Liver (tissue), 9 donors: ENCODE data around the gene PIGO. TPM values are rescaled to one million over a fixed set of nuclear protein-coding genes. Genes with fewer than 3 reads are reported as not detected.

Source experiments
- DNase-seq: peaks from one replicate; pipeline ENCODE4 v3.0.0-alpha.2; 2017; ENCODE audit warnings: low spot score
- H3K27ac ChIP-seq, 2 donors: one replicate each; pipeline ENCODE4 v1.7.0; 2013; ENCODE audit warnings: inconsistent platforms in 2 of 2, low read length in 2 of 2, control low read depth in 1 of 2, low read depth in 1 of 2, mild to moderate bottlenecking in 1 of 2
- H3K27me3 ChIP-seq, 4 donors: one replicate each; pipeline versions ENCODE4 v1.6.1 to v1.7.0; 2013; ENCODE audit warnings: low read length in 3 of 4, inconsistent platforms in 1 of 4, mild to moderate bottlenecking in 1 of 4, moderate library complexity in 1 of 4; ENCODE audit not compliant: control insufficient read depth in 4 of 4, insufficient read depth in 4 of 4
- H3K36me3 ChIP-seq, 4 donors: one replicate each; pipeline versions ENCODE4 v1.6.1 to v1.7.0; 2013; ENCODE audit warnings: low read length in 3 of 4, mild to moderate bottlenecking in 3 of 4, low read depth in 1 of 4, moderate library complexity in 1 of 4; ENCODE audit not compliant: control insufficient read depth in 4 of 4, insufficient read depth in 3 of 4
- H3K4me1 ChIP-seq, 4 donors: one replicate each; pipeline versions ENCODE4 v1.6.1 to v1.7.0; 2013; ENCODE audit warnings: low read length in 3 of 4, mild to moderate bottlenecking in 3 of 4, moderate library complexity in 1 of 4; ENCODE audit not compliant: control insufficient read depth in 4 of 4, insufficient read depth in 4 of 4
- H3K4me3 ChIP-seq, 3 donors: one replicate each; pipeline versions ENCODE4 v1.6.1 to v1.7.0; 2013; ENCODE audit warnings: low read length in 3 of 3, control low read depth in 1 of 3, low read depth in 1 of 3, mild to moderate bottlenecking in 1 of 3
- H3K9ac ChIP-seq, 2 donors: one replicate each; pipeline ENCODE4 v1.7.0; 2013; ENCODE audit warnings: low read length in 2 of 2, mild to moderate bottlenecking in 2 of 2, moderate library complexity in 2 of 2, control low read depth in 1 of 2, low read depth in 1 of 2
- H3K9me3 ChIP-seq, 4 donors: one replicate each; pipeline versions ENCODE4 v1.6.1 to v1.7.0; 2013; ENCODE audit warnings: low read length in 3 of 4; ENCODE audit not compliant: control insufficient read depth in 4 of 4
- ATF3 ChIP-seq: IDR thresholded peaks from 2 replicates; pipeline ENCODE4 v1.6.1; 2016; ENCODE audit warnings: antibody characterized with exemption
- CTCF ChIP-seq: fragments of 150-350 bp; IDR thresholded peaks from 2 replicates; pipeline ENCODE4 v1.5.1; 2017; ENCODE audit warnings: improper control_type of control experiment, low read depth, low read length; ENCODE audit not compliant: missing input control
- EGR1 ChIP-seq, 2 donors: IDR thresholded peaks; 2 replicates each; pipeline ENCODE4 v1.6.1; 2016 to 2018; ENCODE audit warnings: antibody characterized with exemption in 2 of 2, low read depth in 2 of 2
- FOXA1 ChIP-seq: IDR thresholded peaks from 2 replicates; pipeline ENCODE4 v1.6.1; 2016; ENCODE audit warnings: antibody characterized with exemption
- FOXA2 ChIP-seq: IDR thresholded peaks from 2 replicates; pipeline ENCODE4 v1.6.1; 2016; ENCODE audit warnings: antibody characterized with exemption
- GABPA ChIP-seq, 2 donors: IDR thresholded peaks in 1 of 2; conservative IDR thresholded peaks in 1 of 2; 2 replicates each; pipeline ENCODE4 v1.6.1; 2016; ENCODE audit warnings: antibody characterized with exemption in 2 of 2, mild to moderate bottlenecking in 1 of 2, moderate library complexity in 1 of 2
- HNF4A ChIP-seq, 2 donors: conservative IDR thresholded peaks; 2 replicates each; pipeline ENCODE4 v1.6.1; 2016; ENCODE audit warnings: antibody characterized with exemption in 2 of 2, mild to moderate bottlenecking in 2 of 2
- HNF4G ChIP-seq: IDR thresholded peaks from 2 replicates; pipeline ENCODE4 v1.6.1; 2016; ENCODE audit warnings: antibody characterized with exemption
- JUND ChIP-seq, 2 donors: IDR thresholded peaks; 2 replicates each; pipeline ENCODE4 v1.6.1; 2016; ENCODE audit warnings: antibody characterized with exemption in 2 of 2
- MAX ChIP-seq: IDR thresholded peaks from 2 replicates; pipeline ENCODE4 v1.6.1; 2016; ENCODE audit warnings: antibody characterized with exemption
- NR2F2 ChIP-seq: IDR thresholded peaks from 2 replicates; pipeline ENCODE4 v1.6.1; 2016; ENCODE audit warnings: antibody characterized with exemption
- RAD21 ChIP-seq, 2 donors: IDR thresholded peaks; 2 replicates each; pipeline ENCODE4 v1.6.1; 2016; ENCODE audit warnings: antibody characterized with exemption in 2 of 2, mild to moderate bottlenecking in 2 of 2
- REST ChIP-seq: IDR thresholded peaks from 2 replicates; pipeline ENCODE4 v1.6.1; 2016; ENCODE audit warnings: antibody characterized with exemption, mild to moderate bottlenecking
- RXRA ChIP-seq, 2 donors: IDR thresholded peaks; 2 replicates each; pipeline ENCODE4 v1.6.1; 2017 to 2018; ENCODE audit warnings: antibody characterized with exemption in 2 of 2, mild to moderate bottlenecking in 1 of 2
- SP1 ChIP-seq: IDR thresholded peaks from 2 replicates; pipeline ENCODE4 v1.6.1; 2018; ENCODE audit warnings: antibody characterized with exemption, mild to moderate bottlenecking
- TAF1 ChIP-seq: conservative IDR thresholded peaks from 2 replicates; pipeline ENCODE4 v1.6.1; 2016; ENCODE audit warnings: antibody characterized with exemption, mild to moderate bottlenecking
- YY1 ChIP-seq: IDR thresholded peaks from 2 replicates; pipeline ENCODE4 v1.6.1; 2016; ENCODE audit warnings: antibody characterized with exemption, mild to moderate bottlenecking
- ZBTB33 ChIP-seq: IDR thresholded peaks from 2 replicates; pipeline ENCODE4 v1.6.1; 2016; ENCODE audit warnings: antibody characterized with exemption
- WGBS: extraction: QIAGEN DNeasy Blood & Tissue Kit; methylation state at CpG from one replicate; pipeline ENCODE4 v1.1.7; 2013; 5-methylcytosine and 5-hydroxymethylcytosine counted together
- polyA plus RNA-seq, 2 donors: library from polyadenylated mRNA; stranded (reverse) in 1 of 2; unstranded in 1 of 2; fragments of 200-250 nt in 1 of 2; fragments of >200 nt in 1 of 2; fragmentation: Nextera tagmentation in 1 of 2; extraction: Ambion mirVana in 1 of 2; gene quantifications; one replicate each; pipeline versions ENCODE4 v1.2.1 to v1.2.3, GENCODE V29; 2013 to 2015
- total RNA-seq, 2 donors: library from RNA; depleted of rRNA; stranded (reverse); fragments of >200 nt; gene quantifications; one replicate each; pipeline ENCODE4 v1.2.3, GENCODE V29; 2014
- donor health status: healthy.
- donor health status: healthy.
- donor health status: healthy.
- donor health status: healthy.
- donor health status: healthy.

The PIGO gene
- total and polyA plus RNA-seq, 4 donors: 10.5 to 16.0 (median 15.5) TPM

- no peaks in the 10 kb centered on the region for H3K9me3 ChIP-seq
- WGBS: 2% methylated on average over 57 of the region's 57 CpGs
- DNase-seq: peak; percentile 97
- peaks cover 19 to 57% (median 43%) of the 10 kb centered on the region in 4 donors for H3K4me1 ChIP-seq
- H3K27ac ChIP-seq: peak overlapping the region; percentile 74 to 81
- peaks cover 2 to 20% (median 7%) of the 10 kb centered on the region in 4 donors for H3K36me3 ChIP-seq
- H3K9ac ChIP-seq: peak overlapping the region; percentile 62 to 81
- H3K27me3 ChIP-seq: no peaks in the 10 kb centered on the region
- H3K4me3 ChIP-seq: peak overlapping the region; percentile 62 to 80 (median 66)
- TF ChIP-seq RXRA (IDR thresholded peaks at IDR 0.05) (peak; percentile 62 to 63), HNF4A (conservative IDR thresholded peaks at IDR 0.05) (peak; percentile 26 to 56), TAF1 (no peak), EGR1 (IDR thresholded peaks at IDR 0.05; ENCODE audit: low read depth in 2 of 2) (no peak), GABPA (IDR thresholded peaks at IDR 0.05 in 1 of 2, conservative IDR thresholded peaks at IDR 0.05 in 1 of 2) (peak in 1 of 2 donors; percentile 52), ATF3 (no peak), MAX (peak; percentile 60), NR2F2 (peak; percentile 51), RAD21 (IDR thresholded peaks at IDR 0.05) (peak in 1 of 2 donors; percentile 12), JUND (IDR thresholded peaks at IDR 0.05) (peak in 1 of 2 donors; percentile 19), YY1 (peak; percentile 41), FOXA2 (no peak), ZBTB33 (no peak), SP1 (peak; percentile 83), REST (no peak), HNF4G (no peak), FOXA1 (no peak), CTCF (no peak)
Measured at GRCh38 chr9:35111001-35111933, 14.9 kb upstream of the PIGO start.
